IPS DF 4.7 (cell line): ENCODE results near the gene PCDH9.

ENCODE experiments used
- DNase-seq: peaks from one replicate; pipeline ENCODE4 v3.0.0-alpha.2; 2013; ENCODE audit warnings: low spot score; ENCODE audit errors: extremely low read depth

Gene PCDH9

DNA sequence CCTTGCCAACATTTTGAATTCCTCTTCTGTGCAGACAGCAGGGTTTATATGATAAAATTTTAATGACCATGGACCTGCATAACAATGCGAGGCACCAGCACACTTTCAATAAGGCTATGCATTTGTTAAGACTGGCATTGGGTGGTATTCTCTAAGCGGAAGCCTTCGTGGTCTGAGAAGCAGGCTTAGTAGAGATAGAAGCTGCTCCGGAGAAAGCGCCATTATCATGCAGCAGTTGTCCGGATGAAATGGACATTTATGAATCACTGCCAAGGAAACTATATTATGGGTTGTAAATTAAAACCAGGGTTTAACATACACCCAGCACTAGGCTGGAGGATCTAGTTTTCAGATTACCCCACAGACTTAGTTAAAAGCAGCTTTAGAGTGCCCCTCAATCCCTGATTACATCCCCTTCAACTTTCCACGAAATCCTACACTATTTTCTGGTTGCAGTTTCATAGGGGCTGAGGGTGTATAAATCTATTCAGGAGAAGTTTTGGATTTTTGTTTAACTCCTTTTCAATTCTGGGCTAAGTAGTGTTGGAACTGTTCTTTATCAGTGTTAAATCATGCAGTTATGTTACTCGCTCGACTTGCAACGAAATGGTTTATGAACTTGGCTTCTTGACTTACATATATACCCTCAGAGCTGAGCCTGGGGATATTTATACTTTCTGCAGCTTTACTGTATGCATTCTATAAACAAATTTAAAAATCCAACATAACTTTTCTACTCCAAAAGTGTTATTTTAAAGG is 193.3 kb downstream of the PCDH9 start:
- DNase-seq: no peak

- no peak for DNase-seq
Observed at GRCh38 chr13:67033170-67033569, 197.0 kb downstream of the PCDH9 start.

DNA sequence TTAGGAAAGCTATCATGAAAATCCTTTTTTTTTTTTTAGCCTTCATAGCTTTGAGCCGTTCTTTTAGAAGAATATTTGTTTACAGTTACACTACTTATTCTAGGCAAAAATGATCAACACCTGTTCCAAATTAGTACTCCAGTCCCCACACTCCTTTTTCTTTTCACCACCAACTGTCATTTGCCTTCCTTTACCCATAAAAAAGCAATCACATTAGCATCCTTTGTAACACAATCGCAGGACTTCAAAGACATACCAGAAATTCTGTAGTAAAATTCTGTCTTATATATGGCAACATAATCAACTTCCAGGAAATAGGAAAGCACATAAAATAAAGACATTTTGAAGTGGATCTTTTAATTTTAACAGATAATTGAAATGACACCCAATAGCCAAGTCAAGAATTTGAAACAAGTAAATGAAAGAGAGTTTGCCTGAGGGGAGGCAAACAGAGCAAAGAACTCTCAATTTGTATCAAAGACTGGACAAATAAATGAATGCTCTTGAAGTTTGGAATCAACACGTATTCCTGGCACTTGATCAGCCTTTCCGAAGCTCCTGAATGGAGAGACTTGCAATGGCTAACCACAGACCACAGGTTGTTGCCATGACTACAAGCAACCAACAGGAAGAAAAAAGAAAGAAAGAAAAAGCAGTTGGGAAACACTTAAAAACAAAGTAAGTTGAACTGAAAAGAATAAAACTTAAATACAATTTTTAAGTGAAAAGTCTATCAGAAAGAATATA is 206.8 kb downstream of the PCDH9 start:
- no peak for DNase-seq

DNA sequence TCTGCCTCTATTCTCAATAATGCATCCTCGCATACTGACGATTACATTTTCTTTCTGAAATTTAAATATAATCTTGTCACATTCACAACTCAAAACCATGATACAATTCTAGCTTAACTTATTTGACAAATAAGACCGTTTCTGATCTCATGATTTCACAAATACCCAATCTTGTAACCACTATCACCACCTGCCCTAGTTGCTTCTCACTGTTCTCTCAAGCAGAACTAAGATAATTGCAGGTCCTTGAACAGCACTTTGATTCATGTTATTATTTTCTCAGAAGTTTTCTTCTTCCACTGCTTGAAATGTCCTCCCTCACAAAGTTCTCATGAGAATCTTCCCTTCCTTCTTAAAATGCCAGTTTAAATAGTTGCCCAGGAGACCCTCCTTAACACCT is 211.4 kb downstream of the PCDH9 start:
- no peak for DNase-seq

DNA sequence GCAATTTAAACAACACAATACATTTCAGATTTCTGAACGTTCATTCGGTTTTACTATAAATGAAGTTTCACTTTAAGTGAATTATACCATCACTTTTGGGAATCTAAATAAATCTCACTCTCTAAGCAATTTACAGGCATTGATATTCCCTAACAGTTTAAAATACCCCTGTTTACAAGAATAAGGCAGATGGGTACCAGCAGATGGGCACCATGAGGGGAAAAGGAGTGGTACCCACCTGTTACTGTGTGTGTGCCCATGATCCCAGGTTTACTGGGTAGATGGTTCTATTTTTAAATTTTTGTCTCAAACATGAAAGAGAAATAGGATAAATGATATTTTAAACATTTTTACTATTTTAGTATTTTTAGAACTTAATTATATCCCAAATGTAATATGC is 212.9 kb downstream of the PCDH9 start:
- no peak for DNase-seq

GRCh38 chr13:67015976-67016600 is 214.0 kb downstream of the PCDH9 start:
- no peak for DNase-seq

DNA sequence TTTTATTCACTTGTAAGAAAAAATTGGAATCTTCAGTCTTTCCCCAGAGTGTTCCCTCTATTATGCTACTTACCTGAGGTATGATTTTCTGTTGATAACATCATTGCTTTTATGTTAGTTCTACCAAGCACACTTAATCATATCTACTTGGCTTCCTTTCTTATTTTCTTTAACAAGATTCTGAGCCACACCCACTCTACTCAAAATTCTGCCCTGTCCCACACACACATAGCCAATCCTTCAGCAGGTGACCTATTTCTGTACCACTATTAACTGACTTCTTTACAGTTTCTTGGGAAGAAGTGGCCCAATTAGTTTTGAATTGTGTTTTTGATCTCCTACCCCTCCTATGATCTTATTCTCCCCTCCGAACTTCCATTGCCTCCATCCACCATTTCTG is 215.7 kb downstream of the PCDH9 start:
- no peak for DNase-seq

DNA sequence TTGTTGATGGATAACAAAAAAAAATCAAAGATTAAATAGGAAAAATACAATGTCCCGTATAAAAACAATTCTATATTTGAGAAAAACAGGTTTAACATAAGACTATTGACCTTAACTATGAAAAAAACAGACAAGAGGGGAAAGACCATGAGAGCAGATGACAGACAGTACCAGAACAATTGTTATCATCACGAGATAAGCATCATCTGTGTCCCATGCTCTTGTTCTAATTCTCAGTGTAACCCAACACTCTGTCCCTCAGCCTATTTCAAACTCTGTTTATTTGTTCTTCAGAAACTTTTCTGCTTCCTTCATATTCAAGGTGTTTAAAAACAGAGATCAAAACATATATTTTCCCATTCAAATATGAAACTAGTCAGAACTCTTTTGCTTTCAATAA is 216.4 kb downstream of the PCDH9 start:
- no peak for DNase-seq

DNA sequence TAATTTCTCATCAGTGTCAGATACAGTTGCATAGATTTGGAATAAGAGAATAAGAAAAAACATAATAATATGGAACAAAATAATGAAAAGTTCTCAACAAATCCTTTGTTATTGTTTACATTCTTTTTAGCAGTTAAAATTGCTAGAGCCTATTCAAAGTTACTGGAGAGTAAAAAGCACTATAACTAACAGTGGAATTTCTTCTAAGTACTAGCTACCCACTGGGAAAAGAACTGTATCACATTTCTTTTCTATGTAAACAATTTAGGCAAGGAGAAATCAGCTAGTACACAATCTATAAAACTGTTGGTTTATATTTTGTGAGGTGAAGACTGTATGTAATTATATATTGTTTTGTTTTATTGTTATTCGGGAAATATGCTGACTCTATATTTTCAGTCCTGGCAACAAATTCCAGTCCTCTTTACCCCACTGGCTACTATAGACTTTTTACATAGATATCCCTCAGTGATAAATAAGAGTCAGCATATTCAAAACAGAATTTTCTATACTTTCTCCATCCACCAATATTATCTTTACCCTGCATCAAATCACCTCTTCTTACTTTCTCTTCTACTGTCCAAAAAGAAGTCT is 222.0 kb downstream of the PCDH9 start:
- DNase-seq: no peak

- no peak for DNase-seq
Observed at GRCh38 chr13:67004511-67004910, 225.6 kb downstream of the PCDH9 start.

DNA sequence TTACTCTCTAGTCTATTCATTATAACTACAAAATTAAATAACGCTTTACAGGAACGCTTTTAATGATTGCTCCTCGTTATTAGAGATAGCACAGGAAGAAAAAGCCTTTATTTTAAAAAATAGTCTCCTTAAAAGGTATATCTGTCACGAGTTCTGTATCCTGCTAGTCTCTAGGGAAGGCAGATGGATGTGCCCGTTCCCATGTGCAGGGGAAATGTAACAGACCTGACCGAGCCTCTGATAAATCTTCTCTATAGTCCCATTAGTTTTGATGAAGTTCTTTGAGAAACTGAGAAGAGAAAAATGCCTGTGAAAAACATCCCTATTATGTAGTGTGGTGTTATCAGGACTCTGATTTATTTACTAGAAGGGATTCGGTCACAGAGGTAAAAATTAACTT is 226.4 kb downstream of the PCDH9 start:
- no peak for DNase-seq

DNA sequence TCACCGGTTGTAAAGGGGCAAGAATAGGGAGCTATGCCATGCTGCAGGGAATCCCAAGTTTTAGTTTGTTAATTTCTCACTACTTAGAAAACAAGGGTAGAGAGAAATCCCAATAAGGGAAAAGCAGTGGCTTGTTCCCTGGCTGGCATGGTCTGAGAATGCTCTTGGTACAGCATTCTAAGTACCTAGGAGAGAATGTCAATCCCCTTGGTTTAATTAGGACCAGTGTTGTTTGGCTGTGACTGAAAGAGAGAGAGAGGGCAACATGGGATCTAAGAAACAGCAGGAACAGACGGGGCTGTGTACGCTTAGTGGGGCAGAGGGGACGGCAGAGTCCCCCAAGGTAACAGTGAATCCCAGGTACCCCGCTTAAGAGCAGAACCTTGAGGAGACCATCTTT is 228.8 kb downstream of the PCDH9 start:
- DNase-seq: no peak

DNA sequence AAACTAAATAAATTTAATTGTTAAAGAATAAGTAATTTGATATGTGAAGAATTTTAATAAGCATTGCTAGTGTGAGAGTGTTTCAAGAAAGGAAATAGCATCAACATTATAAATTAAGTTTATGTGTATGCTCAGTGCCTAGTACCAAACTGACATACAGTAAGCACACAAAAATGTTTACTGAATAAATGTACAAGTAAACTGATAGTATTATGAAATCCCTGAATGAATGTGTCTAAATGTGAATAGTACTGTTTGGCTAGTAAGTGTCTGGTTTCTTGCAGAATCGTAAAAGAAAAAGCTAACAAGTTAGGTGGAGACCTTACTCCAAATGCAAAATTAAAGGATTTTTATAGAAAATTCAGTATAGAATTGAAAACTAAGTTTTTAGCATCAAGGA is 233.6 kb downstream of the PCDH9 start:
- no peak for DNase-seq

- DNase-seq: no peak
Observed at GRCh38 chr13:66995203-66995611, 234.9 kb downstream of the PCDH9 start.

DNA sequence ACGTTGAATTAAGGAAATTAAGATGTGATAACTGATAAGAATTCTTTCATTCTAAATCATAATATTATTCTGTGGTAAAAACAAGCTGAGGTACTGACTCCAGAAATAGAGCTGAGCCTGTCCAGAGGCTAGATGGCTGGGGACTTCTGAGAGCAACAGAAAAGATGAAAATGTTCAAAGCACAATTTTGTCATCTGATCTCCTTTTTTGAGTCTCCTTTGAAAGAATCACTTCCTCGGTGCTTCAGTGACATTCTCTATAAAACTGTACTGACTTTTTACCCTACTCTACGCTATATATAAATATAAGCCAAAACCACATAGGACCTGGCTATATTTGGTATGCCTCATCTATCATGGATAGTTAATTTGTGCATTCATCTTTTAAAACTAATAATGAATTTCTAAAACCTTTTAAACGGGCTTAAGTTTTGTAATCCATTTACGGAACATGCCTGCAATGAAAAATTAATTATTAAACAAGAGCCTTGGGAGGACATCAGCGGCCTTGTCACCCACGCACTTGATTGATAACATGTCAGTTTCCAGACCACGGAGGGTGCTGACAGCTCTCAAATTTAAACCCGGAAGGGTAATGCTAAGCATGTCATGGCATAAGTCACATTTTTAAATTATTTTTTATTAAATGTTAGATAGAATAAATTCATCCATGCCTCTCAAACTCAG is 235.5 kb downstream of the PCDH9 start:
- no peak for DNase-seq

DNA sequence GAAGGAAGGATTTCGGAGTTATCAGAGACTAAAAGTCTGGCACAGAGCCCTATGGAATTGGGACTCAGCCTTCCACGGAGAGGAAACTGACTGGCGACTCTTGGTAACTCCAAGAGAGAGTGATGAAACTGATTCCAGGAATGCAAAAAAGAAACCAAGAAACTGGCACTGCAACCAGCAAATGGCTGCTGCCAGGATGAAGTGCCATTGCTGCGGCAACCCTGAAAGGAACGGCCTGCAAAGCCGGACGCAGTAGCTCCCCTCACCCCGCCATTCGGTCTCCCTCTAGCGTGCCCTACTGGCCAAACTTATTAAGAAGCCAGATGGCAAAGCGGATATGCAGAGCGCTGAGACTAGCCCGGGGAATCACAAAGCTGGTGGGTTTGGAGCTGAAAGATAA is 236.0 kb downstream of the PCDH9 start:
- DNase-seq: peak; percentile 46

DNA sequence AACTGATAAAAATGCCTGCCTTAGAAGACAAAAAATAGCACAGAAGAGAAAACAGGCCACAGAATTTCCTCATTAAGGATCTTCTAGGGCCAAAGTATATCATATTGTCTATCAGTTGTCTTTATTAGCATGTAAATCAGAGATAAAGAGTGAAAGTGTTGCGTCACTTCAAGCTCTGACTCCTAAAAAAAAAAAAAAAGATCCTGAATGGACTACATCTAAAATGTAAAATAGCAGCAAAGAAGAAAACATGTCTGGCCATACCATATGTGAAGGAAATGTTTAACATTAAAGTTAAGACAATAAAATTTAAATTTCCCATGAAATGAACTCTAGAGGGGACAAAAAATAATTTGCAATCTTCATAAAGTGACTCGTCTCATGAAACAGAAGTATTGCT is 237.4 kb downstream of the PCDH9 start:
- no peak for DNase-seq

- DNase-seq: no peak
Observed at GRCh38 chr13:66992183-66992582, 238.0 kb downstream of the PCDH9 start.

GRCh38 chr13:66984241-66984640 is 245.9 kb downstream of the PCDH9 start:
- no peak for DNase-seq

- no peak for DNase-seq
Observed at GRCh38 chr13:66981912-66982311, 248.2 kb downstream of the PCDH9 start.

DNA sequence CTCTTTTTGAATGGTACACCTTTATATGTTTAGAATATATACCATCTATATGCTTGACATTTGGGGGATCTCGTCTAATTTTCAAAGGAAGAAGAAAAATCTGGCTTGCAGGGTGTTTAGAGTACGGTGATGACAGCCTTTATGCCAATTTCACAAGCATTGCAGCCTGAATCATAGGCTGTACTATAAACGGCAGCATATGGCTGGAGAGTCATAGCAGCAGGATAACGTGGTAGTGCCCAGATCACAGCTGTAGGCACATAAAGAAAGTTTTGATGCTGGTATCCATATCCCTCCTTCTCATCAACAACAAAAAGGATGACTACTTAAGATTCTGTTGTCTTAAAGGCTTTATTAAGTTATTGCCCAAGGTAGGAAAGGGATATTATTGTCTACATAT is 253.0 kb downstream of the PCDH9 start:
- DNase-seq: no peak

GRCh38 chr13:66974889-66975288 is 255.2 kb downstream of the PCDH9 start:
- DNase-seq: no peak
